ENCODE measurements around the gene TCTA. TPM values are rescaled to one million over a fixed set of nuclear protein-coding genes. Genes with fewer than 3 reads are reported as not detected.
"Not testable (repeated sequence)": the region's sequence is repeated elsewhere in the genome, so short reads cannot be mapped to it uniquely, and the experiment has no call there.

The TCTA gene
- total RNA-seq, 1 experiment from 2014 or later: 17.2 TPM

- intact Hi-C loops (cut with micrococcal nuclease): no loop called here
- peaks cover 14% of the 10 kb centered on the region for H3K4me1 Mint-ChIP-seq (ENCODE audit: insufficient read depth, unreplicated experiment)
- ChIA-PET POLR2A (interaction anchor here (0.6 to 1.9 kb wide), 6 partner anchors 16 to 780 kb away, joined by 3 to 5 read pairs (median 4); partner anchors contain the start of genes TCTA and UQCRC1), CTCF (interaction anchor here (0.6 kb wide), 4 partner anchors 12 to 990 kb away, joined by 3 to 8 read pairs (median 4); no protein-coding TSS in a partner anchor)
- no peaks in the 10 kb centered on the region for H3K27me3 Mint-ChIP-seq (ENCODE audit: insufficient read depth, unreplicated experiment)
- TF ChIP-seq CTCF (IDR thresholded peaks at IDR 0.05; ENCODE audit: unreplicated experiment): no peak
- H3K36me3 Mint-ChIP-seq (ENCODE audit: insufficient read depth, unreplicated experiment): peaks cover 14% of the 10 kb centered on the region
- no peak overlapping the region for H3K27ac Mint-ChIP-seq (ENCODE audit: low read depth, unreplicated experiment)
- H3K4me3 Mint-ChIP-seq (ENCODE audit: unreplicated experiment): no peak overlapping the region
- no peak for DNase-seq (ENCODE audit: unreplicated experiment)
- H3K9me3 Mint-ChIP-seq (ENCODE audit: unreplicated experiment): no peaks in the 10 kb centered on the region
- BruUV-seq (replicated peaks): no TSS peak
Measured at GRCh38 chr3:49389297-49389696, 22.9 kb upstream of the TCTA start.

GRCh38 chr3:49391310-49391709 lies 20.9 kb upstream of the TCTA start:
- H3K9me3 Mint-ChIP-seq (ENCODE audit: unreplicated experiment); POLR2A ChIA-PET; H3K27ac Mint-ChIP-seq (ENCODE audit: low read depth, unreplicated experiment); intact Hi-C loops (cut with micrococcal nuclease); H3K27me3 Mint-ChIP-seq (ENCODE audit: insufficient read depth, unreplicated experiment); H3K4me3 Mint-ChIP-seq (ENCODE audit: unreplicated experiment); DNase-seq (ENCODE audit: unreplicated experiment); BruUV-seq (replicated peaks); CTCF ChIA-PET: not testable (repeated sequence)
- peaks cover 28% of the 10 kb centered on the region for H3K36me3 Mint-ChIP-seq (ENCODE audit: insufficient read depth, unreplicated experiment)
- H3K4me1 Mint-ChIP-seq (ENCODE audit: insufficient read depth, unreplicated experiment): peaks cover 20% of the 10 kb centered on the region

DNA sequence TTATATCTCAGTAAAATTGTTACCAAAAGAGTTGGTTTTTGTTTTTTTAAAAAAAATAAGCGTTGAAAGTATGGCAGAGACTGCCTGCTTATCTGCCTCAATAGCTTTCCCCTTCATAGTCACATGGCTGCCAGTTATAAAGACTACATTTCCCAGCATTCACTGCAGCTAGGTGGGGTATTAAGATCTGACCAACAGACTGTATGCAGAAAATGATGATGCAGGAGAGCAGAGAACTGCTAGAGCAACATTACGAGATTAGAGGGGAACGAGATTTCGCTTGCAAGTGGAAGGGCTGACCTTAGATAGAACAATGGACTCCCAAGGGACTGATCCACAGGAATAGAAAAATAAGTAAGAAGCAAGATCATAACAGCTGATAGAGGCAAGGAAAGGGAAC lies 14.8 kb upstream of the TCTA start:
- BruUV-seq (replicated peaks): no TSS peak
- peaks cover 18% of the 10 kb centered on the region for H3K4me1 Mint-ChIP-seq (ENCODE audit: insufficient read depth, unreplicated experiment)
- H3K4me3 Mint-ChIP-seq (ENCODE audit: unreplicated experiment): no peak overlapping the region
- H3K27ac Mint-ChIP-seq (ENCODE audit: low read depth, unreplicated experiment): no peak overlapping the region
- H3K27me3 Mint-ChIP-seq (ENCODE audit: insufficient read depth, unreplicated experiment): no peaks in the 10 kb centered on the region
- intact Hi-C loops (cut with micrococcal nuclease): no loop called here
- H3K36me3 Mint-ChIP-seq (ENCODE audit: insufficient read depth, unreplicated experiment): peaks cover 51% of the 10 kb centered on the region
- no peak for DNase-seq (ENCODE audit: unreplicated experiment)
- CTCF ChIA-PET: no interaction called here
- TF ChIP-seq CTCF (IDR thresholded peaks at IDR 0.05; ENCODE audit: unreplicated experiment): no peak
- H3K9me3 Mint-ChIP-seq (ENCODE audit: unreplicated experiment): no peaks in the 10 kb centered on the region
- POLR2A ChIA-PET: interaction anchor here (0.6 to 1.0 kb wide), 3 partner anchors 11 to 1103 kb away, joined by 3 read pairs; no protein-coding TSS in a partner anchor

DNA sequence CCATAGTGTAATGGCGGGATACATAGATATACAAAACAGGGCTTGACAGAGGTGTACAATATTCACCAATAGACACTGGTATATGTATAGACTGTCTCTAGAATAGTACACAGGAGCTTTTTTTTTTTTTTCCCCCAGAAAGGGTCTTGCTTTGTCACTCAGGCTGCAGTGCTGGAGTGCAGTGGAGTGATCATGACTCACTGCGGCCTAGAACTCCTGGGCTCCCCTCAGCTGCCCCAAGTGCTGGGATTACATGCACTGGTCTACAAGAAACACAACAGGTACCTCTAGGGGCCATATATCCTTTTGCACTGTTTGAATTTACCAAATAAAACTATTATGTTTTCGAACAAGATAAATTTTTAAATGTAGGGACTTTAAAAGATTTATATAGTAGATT lies 12.8 kb upstream of the TCTA start:
- H3K27ac Mint-ChIP-seq (ENCODE audit: low read depth, unreplicated experiment): no peak overlapping the region
- CTCF ChIA-PET: interaction anchor here (0.6 to 0.7 kb wide), 3 partner anchors 137 to 419 kb away, joined by 3 to 4 read pairs (median 3); no protein-coding TSS in a partner anchor

More for the DNA sequence above, 12.8 kb upstream of the TCTA start:
- no TSS peak for BruUV-seq (replicated peaks)
- DNase-seq (ENCODE audit: unreplicated experiment): no peak
- intact Hi-C loops (cut with micrococcal nuclease): no loop called here
- no peaks in the 10 kb centered on the region for H3K27me3 Mint-ChIP-seq (ENCODE audit: insufficient read depth, unreplicated experiment)
- peaks cover 18% of the 10 kb centered on the region for H3K4me1 Mint-ChIP-seq (ENCODE audit: insufficient read depth, unreplicated experiment)
- H3K4me3 Mint-ChIP-seq (ENCODE audit: unreplicated experiment): no peak overlapping the region
- no peak for TF ChIP-seq CTCF (IDR thresholded peaks at IDR 0.05; ENCODE audit: unreplicated experiment)
- POLR2A ChIA-PET: interaction anchor here (1.0 kb wide), 1 partner anchor 10 kb away, joined by 3 read pairs; no protein-coding TSS in a partner anchor
- peaks cover 49% of the 10 kb centered on the region for H3K36me3 Mint-ChIP-seq (ENCODE audit: insufficient read depth, unreplicated experiment)
- no peaks in the 10 kb centered on the region for H3K9me3 Mint-ChIP-seq (ENCODE audit: unreplicated experiment)
